ENCODE results near the gene ABCB10.

Gene ABCB10

GRCh38 chr1:229474509-229474908 lies 84.0 kb downstream of the ABCB10 start:
- no peak for DNase-seq (ENCODE audit: low read depth, low spot score)

GRCh38 chr1:229471175-229471574 lies 87.3 kb downstream of the ABCB10 start:
- DNase-seq (ENCODE audit: low read depth, low spot score), result no peak

GRCh38 chr1:229470406-229471043 lies 88.0 kb downstream of the ABCB10 start:
- DNase-seq (ENCODE audit: low read depth, low spot score), result no peak

GRCh38 chr1:229466887-229467286 lies 91.6 kb downstream of the ABCB10 start:
- DNase-seq (ENCODE audit: low read depth, low spot score), result no peak

All from activated naive CD8-positive, alpha-beta T cell treated with anti-CD3 and anti-CD28 coated beads, Interleukin-2, amount 50 U/mL, for 16 hours (primary cell).